ENCODE results near the gene PI4KA.

PI4KA gene

GRCh38 chr22:20881869-20882815 lies 23.5 kb upstream of the PI4KA start:
- DNase-seq = no peak

- DNase-seq = no peak
These were observed 22.6 kb upstream of the PI4KA start for GRCh38 chr22:20881231-20881630.

GRCh38 chr22:20877715-20878114 lies 19.1 kb upstream of the PI4KA start:
- no peak for DNase-seq

- DNase-seq = no peak
These were observed 16.7 kb upstream of the PI4KA start for GRCh38 chr22:20875296-20875695.

- no peak for DNase-seq
These were observed 14.6 kb upstream of the PI4KA start for GRCh38 chr22:20873214-20873613.

- no peak for DNase-seq
These were observed 10.6 kb upstream of the PI4KA start for GRCh38 chr22:20869234-20869633.

GRCh38 chr22:20868025-20868962 lies 9.7 kb upstream of the PI4KA start:
- DNase-seq = no peak

GRCh38 chr22:20867179-20868024 lies 8.8 kb upstream of the PI4KA start:
- DNase-seq = no peak

- no peak for DNase-seq
These were observed 8.1 kb upstream of the PI4KA start for GRCh38 chr22:20866736-20867135.

- DNase-seq = no peak
These were observed 7.3 kb upstream of the PI4KA start for GRCh38 chr22:20865875-20866445.

- no peak for DNase-seq
These were observed 6.7 kb upstream of the PI4KA start for GRCh38 chr22:20865331-20865730.

- no peak for DNase-seq
These were observed 5.7 kb upstream of the PI4KA start for GRCh38 chr22:20864186-20864908.

GRCh38 chr22:20863366-20863765 lies 4.8 kb upstream of the PI4KA start:
- no peak for DNase-seq

- DNase-seq = no peak
These were observed 3.9 kb upstream of the PI4KA start for GRCh38 chr22:20862540-20862939.

- DNase-seq = no peak
These were observed 1.0 kb upstream of the PI4KA start for GRCh38 chr22:20859615-20860014.

GRCh38 chr22:20857838-20858614 lies 585 bp downstream of the PI4KA start:
- DNase-seq = peak; percentile 2

GRCh38 chr22:20857247-20857643 lies 1.4 kb downstream of the PI4KA start:
- no peak for DNase-seq

GRCh38 chr22:20853236-20853660 lies 5.4 kb downstream of the PI4KA start:
- no peak for DNase-seq

- no peak for DNase-seq
These were observed 6.1 kb downstream of the PI4KA start for GRCh38 chr22:20852503-20852902.

- DNase-seq = no peak
These were observed 6.5 kb downstream of the PI4KA start for GRCh38 chr22:20852076-20852475.

GRCh38 chr22:20847318-20847822 lies 11.2 kb downstream of the PI4KA start:
- DNase-seq = no peak
